ENCODE data around the gene COA8. TPM values are rescaled to one million over a fixed set of nuclear protein-coding genes. Genes with fewer than 3 reads are reported as not detected.

Gene COA8
- total and polyA plus RNA-seq, 4 donors, result 27.6 to 71.7 (median 38.8) TPM

GRCh38 chr14:103627073-103628025, 64.6 kb downstream of the COA8 start:
- H3K4me3 ChIP-seq (ENCODE audit: low read length in 2 of 2), result no peak overlapping the region
- H3K36me3 ChIP-seq (ENCODE audit: control insufficient read depth in 1 of 2, insufficient read depth in 2 of 2, low read length in 1 of 2), result no peaks in the 10 kb centered on the region
- WGBS, 2 donors, result 90 to 91% methylated on average over 16 of the region's 16 CpGs
- no peaks in the 10 kb centered on the region for H3K27me3 ChIP-seq (ENCODE audit: control insufficient read depth in 1 of 2, insufficient read depth in 2 of 2, low read length in 1 of 2)
- no peak for ATAC-seq (ENCODE audit: low FRiP score)
- peak overlapping the region in 1 of 2 donors; percentile 87 for H3K27ac ChIP-seq (ENCODE audit: low read depth in 1 of 2, low read length in 2 of 2)
- DNase-seq, result no peak
- intact Hi-C loops (cut with DNase I), result loop anchor here (2.0 to 5.0 kb wide), 2 partner anchors 67 to 90 kb away; partner anchors contain the start of genes XRCC3 (in 1 of the 2) and ZFYVE21 (in 1 of the 2)
- no peaks in the 10 kb centered on the region for H3K4me1 ChIP-seq (ENCODE audit: control insufficient read depth in 1 of 2, insufficient read depth in 2 of 2, low read length in 2 of 2)
- H3K9me3 ChIP-seq (ENCODE audit: control insufficient read depth, low read length), result no peaks in the 10 kb centered on the region

GRCh38 chr14:103628221-103628683, 65.5 kb downstream of the COA8 start:
- H3K4me3 ChIP-seq (ENCODE audit: low read length in 2 of 2), result peak overlapping the region; percentile 84 to 91

GRCh38 chr14:103628684-103629502, 66.1 kb downstream of the COA8 start, which contains the start of gene KLC1:
Gene KLC1, plus strand, starts transcription at chr14:103629211. Its CDS starts 25,354 bp downstream, at chr14:103654565.
- peak; percentile 90 to 96 for DNase-seq
- Histone ChIP-seq H3K4me3 (ENCODE audit: low read length in 2 of 2) (peak within 1 kb of the TSS; percentile 84 to 91), H3K27me3 (ENCODE audit: control insufficient read depth in 1 of 2, insufficient read depth in 2 of 2, low read length in 1 of 2) (no peaks in the 10 kb centered on the region), H3K4me1 (ENCODE audit: control insufficient read depth in 1 of 2, insufficient read depth in 2 of 2, low read length in 2 of 2) (no peaks in the 10 kb centered on the region), H3K36me3 (ENCODE audit: control insufficient read depth in 1 of 2, insufficient read depth in 2 of 2, low read length in 1 of 2) (no peaks in the 10 kb centered on the region), H3K27ac (ENCODE audit: low read depth in 1 of 2, low read length in 2 of 2) (peak within 1 kb of the TSS; percentile 87 to 88), H3K9me3 (ENCODE audit: control insufficient read depth, low read length) (no peaks in the 10 kb centered on the region)
- intact Hi-C loops (cut with DNase I), result loop anchor here in 1 of 2 donors (5.0 kb wide), 1 partner anchor 88 kb away; the partner anchor contains the start of genes XRCC3 and ZFYVE21
- ATAC-seq (ENCODE audit: low FRiP score), result peak; percentile 92
- 0 to 1% methylated on average over 33 to 97 of the region's 97 CpGs for WGBS, 2 donors

More at GRCh38 chr14:103628221-103628683, 65.5 kb downstream of the COA8 start:
- no peaks in the 10 kb centered on the region for H3K36me3 ChIP-seq (ENCODE audit: control insufficient read depth in 1 of 2, insufficient read depth in 2 of 2, low read length in 1 of 2)
- no peaks in the 10 kb centered on the region for H3K27me3 ChIP-seq (ENCODE audit: control insufficient read depth in 1 of 2, insufficient read depth in 2 of 2, low read length in 1 of 2)
- intact Hi-C loops (cut with DNase I), result loop anchor here in 1 of 2 donors (5.0 kb wide), 1 partner anchor 89 kb away; the partner anchor contains the start of genes XRCC3 and ZFYVE21
- no peaks in the 10 kb centered on the region for H3K4me1 ChIP-seq (ENCODE audit: control insufficient read depth in 1 of 2, insufficient read depth in 2 of 2, low read length in 2 of 2)
- H3K27ac ChIP-seq (ENCODE audit: low read depth in 1 of 2, low read length in 2 of 2), result peak overlapping the region; percentile 77 to 87
- WGBS, 2 donors, result 2% methylated on average over 30 to 31 of the region's 31 CpGs
- ATAC-seq (ENCODE audit: low FRiP score) (peak; percentile 83), DNase-seq (peak; percentile 91 to 94)
- H3K9me3 ChIP-seq (ENCODE audit: control insufficient read depth, low read length), result no peaks in the 10 kb centered on the region

GRCh38 chr14:103629503-103630121, 66.9 kb downstream of the COA8 start:
- H3K4me1 ChIP-seq (ENCODE audit: control insufficient read depth in 1 of 2, insufficient read depth in 2 of 2, low read length in 2 of 2), result peaks cover 0 to 5% of the 10 kb centered on the region in 2 donors
- DNase-seq, result peak; percentile 78 to 89
- 1 to 2% methylated on average over 57 to 71 of the region's 71 CpGs for WGBS, 2 donors

GRCh38 chr14:103630364-103631108, 67.8 kb downstream of the COA8 start:
- ATAC-seq (ENCODE audit: low FRiP score) (no peak), DNase-seq (no peak)
- Histone ChIP-seq H3K27me3 (ENCODE audit: control insufficient read depth in 1 of 2, insufficient read depth in 2 of 2, low read length in 1 of 2) (no peaks in the 10 kb centered on the region), H3K36me3 (ENCODE audit: control insufficient read depth in 1 of 2, insufficient read depth in 2 of 2, low read length in 1 of 2) (no peaks in the 10 kb centered on the region), H3K9me3 (ENCODE audit: control insufficient read depth, low read length) (no peaks in the 10 kb centered on the region), H3K4me3 (ENCODE audit: low read length in 2 of 2) (no peak overlapping the region), H3K27ac (ENCODE audit: low read depth in 1 of 2, low read length in 2 of 2) (peak overlapping the region in 1 of 2 donors; percentile 4), H3K4me1 (ENCODE audit: control insufficient read depth in 1 of 2, insufficient read depth in 2 of 2, low read length in 2 of 2) (peaks cover 0 to 5% of the 10 kb centered on the region in 2 donors)
- intact Hi-C loops (cut with DNase I), result no loop called here
- 8 to 12% methylated on average over 5 of the region's 5 CpGs for WGBS, 2 donors

More at GRCh38 chr14:103629503-103630121, 66.9 kb downstream of the COA8 start:
- peak overlapping the region; percentile 87 to 88 for H3K27ac ChIP-seq (ENCODE audit: low read depth in 1 of 2, low read length in 2 of 2)
- no peaks in the 10 kb centered on the region for H3K27me3 ChIP-seq (ENCODE audit: control insufficient read depth in 1 of 2, insufficient read depth in 2 of 2, low read length in 1 of 2)
- no peaks in the 10 kb centered on the region for H3K36me3 ChIP-seq (ENCODE audit: control insufficient read depth in 1 of 2, insufficient read depth in 2 of 2, low read length in 1 of 2)
- peak overlapping the region; percentile 84 to 91 for H3K4me3 ChIP-seq (ENCODE audit: low read length in 2 of 2)
- ATAC-seq (ENCODE audit: low FRiP score), result peak; percentile 56
- H3K9me3 ChIP-seq (ENCODE audit: control insufficient read depth, low read length), result no peaks in the 10 kb centered on the region
- intact Hi-C loops (cut with DNase I), result loop anchor here in 1 of 2 donors (5.0 kb wide), 1 partner anchor 88 kb away; the partner anchor contains the start of genes XRCC3 and ZFYVE21

- Histone ChIP-seq H3K27me3 (ENCODE audit: control insufficient read depth in 1 of 2, insufficient read depth in 2 of 2, low read length in 1 of 2) (no peaks in the 10 kb centered on the region), H3K9me3 (ENCODE audit: control insufficient read depth, low read length) (no peaks in the 10 kb centered on the region), H3K27ac (ENCODE audit: low read depth in 1 of 2, low read length in 2 of 2) (no peak overlapping the region), H3K4me3 (ENCODE audit: low read length in 2 of 2) (no peak overlapping the region), H3K4me1 (ENCODE audit: control insufficient read depth in 1 of 2, insufficient read depth in 2 of 2, low read length in 2 of 2) (peaks cover 0 to 5% of the 10 kb centered on the region in 2 donors), H3K36me3 (ENCODE audit: control insufficient read depth in 1 of 2, insufficient read depth in 2 of 2, low read length in 1 of 2) (no peaks in the 10 kb centered on the region)
- intact Hi-C loops (cut with DNase I), result no loop called here
- DNase-seq (no peak), ATAC-seq (ENCODE audit: low FRiP score) (no peak)
- 59 to 63% methylated on average over 1 of the region's 1 CpG for WGBS, 2 donors
Observed at GRCh38 chr14:103633391-103633790, 70.6 kb downstream of the COA8 start.

- DNase-seq (no peak), ATAC-seq (ENCODE audit: low FRiP score) (no peak)
- Histone ChIP-seq H3K36me3 (ENCODE audit: control insufficient read depth in 1 of 2, insufficient read depth in 2 of 2, low read length in 1 of 2) (no peaks in the 10 kb centered on the region), H3K4me3 (ENCODE audit: low read length in 2 of 2) (no peak overlapping the region), H3K27me3 (ENCODE audit: control insufficient read depth in 1 of 2, insufficient read depth in 2 of 2, low read length in 1 of 2) (no peaks in the 10 kb centered on the region), H3K4me1 (ENCODE audit: control insufficient read depth in 1 of 2, insufficient read depth in 2 of 2, low read length in 2 of 2) (peaks cover 0 to 5% of the 10 kb centered on the region in 2 donors), H3K9me3 (ENCODE audit: control insufficient read depth, low read length) (no peaks in the 10 kb centered on the region), H3K27ac (ENCODE audit: low read depth in 1 of 2, low read length in 2 of 2) (peak overlapping the region; percentile 38 to 68)
- intact Hi-C loops (cut with DNase I), result no loop called here
- WGBS, 2 donors, result 50 to 56% methylated on average over 4 of the region's 4 CpGs
Observed at GRCh38 chr14:103634156-103634555, 71.4 kb downstream of the COA8 start.

Data from aorta (tissue), 5 donors.